VCaP (cell line): ENCODE data around the gene PLEKHG3.

ENCODE experiments used
- H3K27ac ChIP-seq: fragments of 450-650 bp; 2 replicates; pipeline ENCODE4 v1.5.1; 2017
- CTCF ChIP-seq: fragments of 450-650 bp; conservative IDR thresholded peaks from 2 replicates; pipeline ENCODE4 v1.5.1; 2017; ENCODE audit warnings: mild to moderate bottlenecking, moderate library complexity

Gene PLEKHG3

GRCh38 chr14:64673316-64673715 is 30.9 kb upstream of the PLEKHG3 start:
- no peak for TF ChIP-seq CTCF
- no peak overlapping the region for H3K27ac ChIP-seq

GRCh38 chr14:64673748-64674147 is 30.5 kb upstream of the PLEKHG3 start:
- no peak for TF ChIP-seq CTCF
- no peak overlapping the region for H3K27ac ChIP-seq

DNA sequence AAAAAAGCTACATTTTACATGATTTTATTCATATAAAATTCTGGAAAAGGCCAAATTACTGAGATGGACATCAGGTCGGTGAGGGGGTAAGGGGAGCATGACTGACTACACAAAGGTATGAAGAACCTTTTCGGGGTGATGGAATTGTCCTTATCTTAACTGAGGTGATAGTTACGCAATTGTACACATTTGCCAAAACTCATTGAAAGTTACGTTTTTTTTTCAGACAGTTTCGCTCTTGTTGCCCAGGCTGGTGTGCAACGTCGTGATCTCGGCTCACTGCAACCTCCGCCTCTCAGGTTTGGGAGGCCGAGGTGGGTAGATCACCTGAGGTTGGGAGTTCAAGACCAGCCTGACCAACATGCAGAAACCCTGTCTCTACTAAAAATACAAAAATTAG is 29.4 kb upstream of the PLEKHG3 start:
- H3K27ac ChIP-seq, result no peak overlapping the region
- no peak for TF ChIP-seq CTCF

GRCh38 chr14:64675312-64675711 is 28.9 kb upstream of the PLEKHG3 start:
- no peak overlapping the region for H3K27ac ChIP-seq

DNA sequence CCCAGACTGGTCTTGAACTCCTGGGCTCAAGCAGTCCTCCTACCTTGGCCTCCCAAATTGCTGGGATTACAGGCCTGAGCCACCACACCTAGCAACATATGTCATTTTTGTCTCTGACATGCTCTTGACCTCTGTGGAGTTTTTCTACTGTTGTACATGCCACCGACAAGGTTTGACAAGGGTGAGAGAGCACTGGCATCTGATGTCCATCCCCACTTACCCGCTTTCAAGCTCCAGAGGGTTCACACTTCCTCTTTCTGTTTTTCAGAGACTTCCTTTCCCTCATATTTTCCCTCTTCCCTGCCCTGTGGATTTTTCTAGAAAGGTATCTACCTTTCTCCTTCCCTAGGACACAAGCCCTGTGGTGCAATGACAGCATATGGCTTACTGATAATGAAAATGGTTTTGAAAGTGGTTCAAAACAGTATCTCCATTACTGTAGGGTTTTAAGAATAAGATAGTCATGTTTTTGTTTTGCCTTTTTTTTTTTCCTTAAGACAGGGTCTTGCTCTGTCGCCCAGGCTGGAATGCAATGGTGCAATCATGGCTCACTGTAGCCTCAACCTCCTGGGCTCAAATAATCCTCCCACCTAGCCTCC is 27.7 kb upstream of the PLEKHG3 start:
- no peak for TF ChIP-seq CTCF
- no peak overlapping the region for H3K27ac ChIP-seq

More at GRCh38 chr14:64675312-64675711, 28.9 kb upstream of the PLEKHG3 start:
- no peak for TF ChIP-seq CTCF

DNA sequence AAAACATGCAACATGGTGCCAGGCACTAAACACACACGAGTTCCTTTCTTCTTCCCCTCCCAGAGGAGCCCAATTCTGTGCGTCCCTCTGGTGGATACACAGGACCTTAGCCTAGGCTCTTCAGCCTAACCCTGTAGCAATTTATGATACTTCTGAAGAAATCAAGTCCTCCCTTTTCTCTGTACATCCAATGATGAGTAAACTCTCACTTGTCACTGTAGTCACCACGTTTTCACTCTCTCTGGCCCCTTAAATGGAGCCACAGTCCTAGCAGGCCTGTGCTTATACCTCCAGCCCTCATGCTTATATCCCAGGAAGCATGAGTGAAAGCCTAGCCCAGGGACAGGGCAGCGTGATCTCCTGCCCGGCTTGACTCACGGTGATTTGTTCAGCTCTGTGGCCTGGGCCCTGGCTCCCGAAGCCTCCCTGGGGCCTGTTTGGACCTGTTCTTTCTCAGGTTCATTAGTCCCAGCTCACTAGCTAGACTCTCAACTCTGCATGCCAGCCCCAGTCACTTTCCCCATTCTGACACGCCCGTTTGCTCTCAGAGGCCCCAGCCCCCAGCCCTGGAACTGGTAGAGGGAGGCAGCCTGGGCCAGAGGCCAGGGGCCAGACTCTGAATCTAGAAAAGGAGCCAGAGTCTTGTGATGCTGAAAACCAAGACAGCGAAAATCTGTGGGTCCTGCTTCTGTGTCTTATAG is 24.1 kb upstream of the PLEKHG3 start:
- no peak overlapping the region for H3K27ac ChIP-seq
- TF ChIP-seq CTCF, result no peak

DNA sequence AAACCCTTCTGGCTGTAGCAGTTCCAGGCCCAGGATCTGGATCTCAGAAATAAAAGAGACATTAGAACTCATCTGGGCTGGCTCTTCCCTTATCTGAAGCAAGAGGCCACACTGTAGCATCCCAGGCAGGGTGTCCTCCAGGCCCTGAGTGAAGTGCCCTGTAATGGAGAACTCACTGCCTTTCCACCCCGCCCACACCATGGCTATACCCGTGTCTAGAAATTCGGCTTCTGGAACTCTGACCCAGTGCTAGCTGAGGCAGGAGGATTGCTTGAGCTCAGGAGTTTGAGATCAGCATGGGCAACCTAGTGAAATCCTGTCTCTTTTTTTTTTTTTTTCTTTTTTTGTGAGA is 23.5 kb upstream of the PLEKHG3 start:
- TF ChIP-seq CTCF, result no peak

More for the DNA sequence above, 23.5 kb upstream of the PLEKHG3 start:
- no peak overlapping the region for H3K27ac ChIP-seq
